Iris pigment epithelial cell (primary cell): ENCODE data around the gene ZNF440.
"Not testable (repeated sequence)": the region's sequence is repeated elsewhere in the genome, so short reads cannot be mapped to it uniquely, and the experiment has no call there.

Experiments
- DNase-seq: peaks from one replicate; pipeline ENCODE4 v3.0.0-alpha.2; 2011; ENCODE audit warnings: low read depth

The ZNF440 gene

DNA sequence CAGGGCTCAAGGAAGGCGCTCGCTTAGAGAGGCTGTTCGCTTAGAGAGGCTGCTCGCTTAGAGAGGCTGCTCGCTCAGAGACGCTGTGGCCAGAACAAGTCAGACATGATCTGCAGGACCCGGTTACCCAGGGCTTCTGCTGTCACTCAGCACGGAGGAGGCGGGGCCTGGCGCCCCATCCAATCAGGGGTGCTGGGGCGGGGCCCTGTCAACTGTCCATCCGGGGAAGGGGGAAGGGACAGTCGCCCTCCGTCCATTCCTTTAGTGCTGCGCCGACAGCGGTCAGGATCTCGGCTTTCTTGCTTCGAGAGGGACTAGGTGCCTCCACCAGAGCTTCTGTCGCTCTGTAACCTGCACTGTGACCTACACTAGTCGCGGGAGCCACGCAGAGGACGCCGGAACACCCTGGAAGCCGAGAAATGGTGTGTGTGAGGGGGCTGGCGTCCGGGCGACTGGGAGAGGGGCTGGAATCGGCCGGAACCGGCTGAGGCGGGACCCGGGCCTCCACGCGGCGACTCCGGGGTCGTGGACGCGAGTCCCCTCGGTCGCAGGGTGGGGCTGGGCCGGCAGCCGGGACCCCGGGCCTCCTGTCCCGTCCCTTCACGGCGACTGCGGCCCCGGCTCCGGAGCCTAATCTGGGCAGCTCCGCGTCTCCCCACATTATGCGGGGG is at the start of gene ZNF440:
ZNF440 (plus strand) TSS at position 245 of the 671 bp plus-strand sequence; CDS start at position 420, 175 bp downstream.
- peak; percentile 94 for DNase-seq

DNA sequence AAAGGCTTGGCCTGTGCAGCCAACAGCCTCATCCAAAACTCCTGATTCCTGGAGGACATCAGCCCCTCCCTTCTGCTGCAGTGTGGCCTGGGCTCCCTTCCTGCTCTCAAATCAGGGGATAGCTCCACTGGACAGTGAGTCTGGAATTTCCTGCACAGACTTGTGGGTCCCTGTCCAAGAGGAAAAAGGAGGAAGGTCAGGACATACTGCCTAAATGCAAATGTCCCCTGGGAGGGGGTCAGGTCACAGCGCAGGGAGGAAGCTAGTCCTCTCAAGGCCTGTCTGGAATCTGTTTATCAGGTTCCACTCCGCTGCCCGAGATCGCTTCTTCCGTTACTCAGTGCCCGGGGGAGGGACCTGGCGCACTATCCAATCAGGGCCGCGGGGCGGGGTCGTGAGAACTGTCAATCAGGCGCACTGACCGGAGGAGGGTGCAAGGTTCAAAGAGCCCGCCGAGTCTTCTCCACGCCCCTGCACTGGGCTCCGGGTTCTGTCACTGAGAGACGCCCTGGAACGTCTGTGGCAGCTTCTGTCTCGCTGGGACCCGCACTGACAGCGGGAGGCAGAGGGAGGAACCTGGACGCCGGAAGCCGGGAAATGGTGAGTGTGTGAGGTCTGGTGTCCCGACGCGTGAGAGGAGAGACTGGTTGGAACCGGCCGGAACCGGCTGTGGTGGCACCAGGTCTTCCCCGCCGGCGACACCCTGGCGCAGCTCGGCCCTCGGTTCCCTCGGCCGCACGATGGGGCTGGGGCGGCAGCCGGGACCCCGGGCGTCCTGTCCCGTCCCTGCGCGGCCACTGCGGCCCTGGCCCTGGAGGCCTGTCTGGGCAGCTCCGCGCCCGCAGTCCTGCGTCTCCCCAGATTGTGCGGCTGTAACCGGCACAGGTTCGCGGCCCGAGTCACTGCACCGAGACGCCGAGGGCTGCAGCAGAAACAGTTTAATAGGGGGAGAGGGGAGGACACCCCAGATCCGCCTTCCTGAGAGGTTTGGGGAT is 47.2 kb upstream of the ZNF440 start, which contains the start of gene ZNF441:
ZNF441 (plus strand) TSS at position 404 of the 995 bp plus-strand sequence; CDS start at position 598, 194 bp downstream.
- peak; percentile 93 for DNase-seq

- DNase-seq: peak; percentile 34
Observed at GRCh38 chr19:11767633-11768133, 46.4 kb upstream of the ZNF440 start.

- no peak for DNase-seq
Observed at GRCh38 chr19:11769995-11770394, 44.1 kb upstream of the ZNF440 start.

DNA sequence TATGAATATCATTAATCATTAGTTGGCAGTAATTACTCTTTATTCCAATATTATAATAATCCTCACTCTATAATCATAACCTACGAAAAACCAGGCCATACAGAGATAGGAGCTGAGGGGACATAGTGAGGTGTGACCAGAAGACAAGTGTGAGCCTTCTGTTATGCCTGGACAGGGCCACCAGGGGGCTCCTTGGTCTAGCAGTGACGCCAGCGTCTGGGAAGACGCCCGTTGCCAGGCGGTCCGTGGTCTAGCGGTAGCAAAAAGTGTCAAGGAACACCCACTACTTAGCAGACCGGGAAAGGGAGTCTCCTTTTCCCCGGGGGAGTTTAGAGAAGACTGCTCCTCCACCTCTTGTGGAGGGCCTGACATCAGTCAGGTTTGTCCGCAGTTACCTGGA is 42.6 kb upstream of the ZNF440 start:
- DNase-seq: not testable (repeated sequence)

DNA sequence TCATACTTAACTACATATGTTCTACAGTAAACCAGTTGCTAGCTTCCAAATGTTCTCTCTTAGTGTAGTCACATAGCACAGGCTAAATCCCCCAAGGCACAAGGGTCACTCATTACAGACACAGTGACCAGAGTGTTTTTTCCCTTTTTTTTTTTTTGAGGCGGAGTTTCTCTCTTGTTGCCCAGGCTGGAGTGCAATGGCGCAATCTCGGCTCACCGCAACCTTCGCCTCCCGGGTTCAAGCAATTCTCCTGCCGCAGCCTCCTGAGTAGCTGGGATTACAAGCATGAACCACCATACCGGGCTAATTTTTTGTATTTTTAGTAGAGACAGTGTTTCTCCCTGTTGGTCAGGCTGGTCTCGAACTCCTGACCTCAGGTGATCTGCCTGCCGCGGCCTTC is 37.4 kb upstream of the ZNF440 start:
- DNase-seq: not testable (repeated sequence)

DNA sequence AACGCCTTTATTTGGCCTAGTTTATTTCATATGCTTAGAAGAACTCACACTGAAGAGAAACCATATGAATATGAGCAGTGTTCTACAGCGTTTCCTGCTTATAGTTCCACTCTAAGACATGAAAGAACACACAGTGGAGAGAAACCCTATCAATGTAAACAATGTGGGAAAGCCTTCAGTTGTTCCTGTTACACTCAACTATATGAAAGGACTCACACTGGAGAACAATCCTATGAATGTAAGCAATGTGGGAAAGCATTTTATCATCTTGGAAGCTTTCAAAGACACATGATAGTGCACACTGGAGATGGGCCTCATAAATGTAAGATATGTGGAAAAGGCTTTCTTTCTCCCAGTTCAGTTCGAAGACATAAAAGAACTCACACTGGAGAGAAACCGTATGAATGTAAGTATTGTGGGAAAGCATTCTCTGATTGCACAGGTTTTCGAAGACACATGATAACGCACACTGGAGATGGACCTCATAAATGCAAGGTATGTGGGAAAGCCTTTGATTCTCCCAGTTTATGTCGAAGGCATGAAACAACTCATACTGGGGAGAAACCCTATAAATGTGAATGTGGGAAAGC is 33.5 kb upstream of the ZNF440 start:
- no peak for DNase-seq

DNA sequence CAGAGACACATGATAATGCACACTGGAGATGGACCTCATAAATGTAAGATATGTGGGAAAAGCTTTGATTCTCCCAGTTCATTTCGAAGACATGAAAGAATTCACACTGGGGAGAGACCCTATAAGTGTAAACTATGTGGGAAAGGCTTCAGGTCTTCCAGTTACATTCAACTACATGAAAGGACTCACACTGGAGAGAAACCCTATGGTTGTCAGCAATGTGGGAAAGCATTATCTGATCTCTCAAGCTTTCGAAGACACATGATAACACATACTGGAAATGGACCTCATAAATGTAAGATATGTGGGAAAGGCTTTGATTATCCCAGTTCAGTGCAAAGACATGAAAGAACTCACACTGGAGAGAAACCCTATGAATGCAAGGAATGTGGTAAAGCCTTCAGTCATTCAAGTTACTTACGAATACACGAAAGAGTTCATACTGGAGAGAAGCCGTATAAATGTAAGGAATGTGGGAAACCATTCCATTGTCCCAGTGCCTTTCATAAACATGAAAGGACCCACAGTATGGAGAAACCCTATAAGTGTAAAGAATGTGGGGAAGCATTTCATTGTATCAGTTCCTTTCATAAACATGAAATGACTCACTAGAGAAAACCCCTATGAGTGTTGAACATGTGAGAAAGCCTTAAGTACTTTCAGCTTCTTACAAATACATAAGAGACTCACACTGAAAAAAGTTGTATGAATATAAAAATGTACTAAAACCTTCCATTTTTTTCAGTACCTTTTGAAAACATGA is 32.6 kb upstream of the ZNF440 start:
- no peak for DNase-seq

DNA sequence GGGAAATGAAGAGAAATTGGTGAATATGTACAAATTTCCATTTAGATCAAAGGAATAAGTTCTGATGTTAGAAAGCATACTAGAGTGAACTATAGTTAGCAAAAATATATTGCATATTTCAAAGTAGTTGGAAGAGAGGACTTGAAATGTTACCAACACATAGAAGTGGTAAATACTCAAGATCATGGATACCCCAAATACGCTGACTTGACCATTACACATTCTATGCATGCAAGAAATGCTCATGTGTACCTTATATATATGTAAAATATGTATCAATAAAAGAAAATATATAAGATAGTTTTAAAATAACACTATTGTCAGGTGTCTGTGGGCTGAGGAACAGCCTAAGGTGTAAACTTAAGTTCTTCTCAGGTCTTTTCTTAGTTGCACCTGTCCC is 30.3 kb upstream of the ZNF440 start:
- DNase-seq: no peak

GRCh38 chr19:11784356-11784755 is 29.7 kb upstream of the ZNF440 start:
- DNase-seq: no peak

GRCh38 chr19:11787536-11787935 is 26.5 kb upstream of the ZNF440 start:
- no peak for DNase-seq

GRCh38 chr19:11792942-11793341 is 21.1 kb upstream of the ZNF440 start:
- no peak for DNase-seq

- DNase-seq: peak; percentile 78
Observed at GRCh38 chr19:11797491-11797890, 16.6 kb upstream of the ZNF440 start.

DNA sequence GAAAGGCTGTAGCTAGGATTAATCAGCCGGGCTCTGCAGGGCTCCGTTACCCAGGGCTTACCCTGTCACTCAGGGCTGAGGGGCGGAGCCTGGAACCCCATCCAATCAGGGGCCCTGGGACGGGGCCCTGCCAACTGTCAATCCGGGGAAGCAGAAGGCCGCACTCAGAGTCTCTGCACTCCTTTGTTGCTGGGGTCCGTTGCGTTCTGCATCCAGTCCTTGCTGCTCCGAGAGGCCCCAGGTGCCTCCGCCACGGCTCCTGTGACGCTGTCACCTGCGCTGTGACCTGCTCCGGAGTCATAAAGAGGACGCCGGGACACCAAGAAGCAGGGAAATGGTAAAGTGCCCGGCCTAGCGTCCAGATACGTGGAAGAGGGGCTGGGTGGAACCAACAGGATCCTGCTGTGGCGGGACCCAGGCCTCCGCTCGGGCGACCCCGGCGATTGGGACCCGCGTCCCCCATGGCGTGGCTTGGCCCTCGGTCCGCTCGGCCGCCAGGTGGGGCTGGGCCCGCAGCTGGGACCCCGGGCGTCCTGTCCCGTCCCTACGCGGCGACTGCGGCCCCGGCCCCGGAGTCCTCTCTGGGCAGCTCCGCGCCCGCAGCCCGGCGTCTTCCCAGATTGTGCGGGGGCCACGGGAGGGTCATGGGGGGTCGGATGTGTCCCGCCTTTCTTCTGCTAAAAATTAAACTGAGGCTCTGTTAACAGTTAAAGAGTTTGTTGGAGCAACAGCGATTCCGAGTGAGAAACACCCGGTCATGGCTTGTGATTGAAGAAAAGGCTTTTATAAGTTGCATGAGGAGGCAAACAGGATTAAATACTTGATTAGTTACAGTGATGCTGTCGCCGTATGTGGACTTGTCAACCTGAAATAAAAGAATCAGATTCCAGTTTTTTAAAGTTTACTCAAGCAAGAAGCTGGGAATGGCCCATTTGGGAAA is 15.4 kb upstream of the ZNF440 start, which contains the start of gene ZNF491:
ZNF491 (plus strand) TSS at position 133 of the 940 bp plus-strand sequence. CDS start 7,431 bp downstream, outside the sequence.
- DNase-seq: peak; percentile 93

DNA sequence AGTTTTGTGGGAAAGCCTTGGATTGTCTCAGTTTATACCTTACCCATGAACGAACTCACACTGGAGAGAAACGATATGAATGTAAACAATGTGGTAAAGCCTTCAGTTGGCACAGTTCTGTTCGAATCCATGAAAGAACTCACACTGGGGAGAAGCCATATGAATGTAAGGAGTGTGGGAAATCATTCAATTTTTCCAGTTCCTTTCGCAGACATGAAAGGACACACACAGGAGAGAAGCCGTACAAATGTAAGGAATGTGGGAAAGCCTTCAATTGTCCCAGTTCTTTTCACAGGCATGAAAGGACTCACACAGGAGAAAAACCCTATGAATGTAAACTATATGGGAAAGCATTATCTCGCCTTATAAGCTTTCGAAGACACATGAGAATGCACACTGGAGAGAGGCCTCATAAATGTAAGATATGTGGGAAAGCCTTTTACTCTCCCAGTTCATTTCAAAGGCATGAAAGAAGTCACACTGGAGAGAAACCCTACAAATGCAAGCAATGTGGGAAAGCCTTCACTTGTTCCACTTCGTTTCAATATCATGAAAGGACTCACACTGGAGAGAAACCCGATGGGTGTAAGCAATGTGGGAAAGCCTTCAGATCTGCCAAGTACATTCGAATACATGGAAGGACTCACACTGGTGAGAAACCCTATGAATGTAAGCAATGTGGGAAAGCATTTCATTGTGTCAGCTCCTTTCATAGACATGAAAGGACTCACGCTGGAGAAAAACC is 7.5 kb upstream of the ZNF440 start:
- no peak for DNase-seq

DNA sequence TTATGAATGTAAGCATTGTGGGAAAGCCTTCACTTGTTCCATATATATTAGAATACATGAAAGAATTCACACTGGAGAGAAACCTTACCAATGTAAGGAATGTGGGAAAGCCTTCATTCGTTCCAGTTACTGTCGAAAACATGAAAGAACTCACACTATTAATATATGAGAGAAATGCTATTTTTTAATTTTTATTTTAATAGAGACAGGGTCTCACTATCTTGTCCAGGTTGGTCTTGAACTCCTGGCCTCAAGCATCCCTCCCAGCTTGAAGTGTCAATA is 7.0 kb upstream of the ZNF440 start:
- DNase-seq: no peak

GRCh38 chr19:11813703-11814028 is 407 bp upstream of the ZNF440 start:
- no peak for DNase-seq

DNA sequence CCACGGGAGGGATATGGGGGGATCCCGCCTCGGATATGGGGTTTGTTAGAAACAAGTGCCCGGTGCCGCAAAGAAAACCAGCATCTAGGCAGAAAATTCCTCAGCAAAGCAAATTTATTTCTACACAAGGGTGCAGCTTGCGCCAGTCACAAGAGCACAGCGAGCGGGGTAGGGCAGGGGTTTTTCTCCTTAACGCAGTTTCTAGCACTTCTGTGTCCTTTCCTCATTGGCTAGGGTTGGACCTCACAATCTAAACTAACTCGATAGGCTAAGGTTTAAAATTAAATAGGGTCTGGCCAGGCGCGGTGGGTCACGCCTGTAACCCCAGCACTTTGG is 595 bp downstream of the ZNF440 start:
- DNase-seq: peak; percentile 51

- DNase-seq: peak; percentile 29
Observed at GRCh38 chr19:11821474-11822109, 7.5 kb downstream of the ZNF440 start.
